ENCODE measurements around the gene KHK.
A peak's percentile ranks its signal among the peaks of the same experiment; 100 is the strongest.

DNA sequence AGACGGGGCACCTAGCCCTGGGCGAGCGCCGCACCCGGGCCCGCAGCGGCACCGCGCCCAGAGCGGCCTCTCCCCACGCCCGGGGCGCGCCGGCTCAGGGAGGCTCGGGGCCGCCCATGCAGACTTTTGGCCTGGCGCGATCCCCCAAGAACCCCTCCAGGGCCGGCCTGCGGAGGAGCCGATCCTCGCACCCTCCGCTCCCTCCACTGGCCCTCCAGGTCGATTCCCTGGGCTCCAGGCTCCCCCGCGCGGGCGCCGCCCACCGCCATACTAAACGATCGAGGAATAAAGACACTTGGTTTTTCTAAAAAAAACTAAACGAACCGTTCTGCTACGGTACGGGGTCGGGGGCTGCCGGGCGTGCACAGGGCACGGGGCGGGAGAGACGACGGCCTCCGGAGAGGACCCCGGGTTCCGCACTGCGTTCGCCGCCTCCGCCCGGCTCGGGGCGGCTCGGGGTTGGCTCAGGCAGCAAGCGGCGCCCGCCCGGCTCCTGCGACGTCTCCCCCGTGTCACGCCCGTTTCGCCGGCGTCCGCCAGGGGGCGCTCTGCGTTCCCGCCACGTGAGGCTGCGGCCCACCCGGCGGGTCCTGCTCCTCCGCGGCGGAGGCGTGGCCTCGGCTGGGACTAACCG, 365 bp upstream of the KHK start:
- TF ChIP-seq POLR2A (IDR thresholded peaks at IDR 0.05; ENCODE audit: low read length): peak; percentile 57
- no peak for TF ChIP-seq GATA1 (IDR thresholded peaks at IDR 0.05; ENCODE audit: low read depth, low read length)

Data from erythroblast (primary cell).